GM21619 (cell line): Measurements from ENCODE around the gene ARPC5L.
"Not testable (repeated sequence)": the region's sequence is repeated elsewhere in the genome, so short reads cannot be mapped to it uniquely, and the experiment has no call there.

Experiments
- ATAC-seq: cut with Tn5 transposase; IDR thresholded peaks from one replicate; pipeline ENCODE4 v1.9.1; 2021; ENCODE audit not compliant: unreplicated experiment

ARPC5L gene

DNA sequence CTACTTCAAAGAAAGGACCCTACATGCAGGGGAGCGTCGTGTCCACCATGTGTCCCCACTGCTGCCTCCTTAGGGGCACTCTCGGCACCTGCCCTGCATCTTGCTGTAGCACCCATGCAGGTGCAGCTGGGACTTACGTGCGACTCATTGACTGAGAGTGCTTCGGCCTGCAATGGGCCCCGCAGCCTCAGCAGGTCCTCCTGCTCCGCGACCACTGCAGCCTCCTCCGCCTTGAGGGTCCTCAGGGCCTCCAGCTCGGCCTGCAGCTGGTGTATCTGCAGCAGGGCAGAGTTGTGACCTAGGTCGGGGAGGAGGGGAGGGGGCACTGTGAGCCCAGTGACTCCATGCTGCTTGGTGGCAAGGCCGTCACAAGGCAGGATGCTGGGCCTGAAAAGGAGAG, 27.1 kb downstream of the ARPC5L start:
- ATAC-seq = no peak

DNA sequence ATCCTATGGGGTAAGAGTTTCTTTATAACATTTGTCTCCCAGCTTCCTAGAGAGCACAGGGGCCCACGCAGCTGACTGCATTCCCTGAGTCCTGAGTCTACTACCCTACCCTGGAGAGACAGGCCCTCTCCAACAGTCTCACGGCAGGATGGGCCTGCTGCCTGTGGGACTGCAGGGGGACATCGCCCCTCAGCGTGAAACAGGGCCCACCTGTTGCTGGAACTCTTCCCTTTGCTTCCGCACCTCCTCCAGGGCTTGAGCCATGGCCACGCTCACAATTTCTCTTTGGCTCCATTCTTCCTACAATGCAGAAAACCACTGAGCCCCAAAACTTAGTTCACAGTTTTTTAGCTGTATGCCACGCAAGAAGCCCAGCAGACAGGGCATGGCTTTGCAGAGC, 28.2 kb downstream of the ARPC5L start:
- no peak for ATAC-seq

DNA sequence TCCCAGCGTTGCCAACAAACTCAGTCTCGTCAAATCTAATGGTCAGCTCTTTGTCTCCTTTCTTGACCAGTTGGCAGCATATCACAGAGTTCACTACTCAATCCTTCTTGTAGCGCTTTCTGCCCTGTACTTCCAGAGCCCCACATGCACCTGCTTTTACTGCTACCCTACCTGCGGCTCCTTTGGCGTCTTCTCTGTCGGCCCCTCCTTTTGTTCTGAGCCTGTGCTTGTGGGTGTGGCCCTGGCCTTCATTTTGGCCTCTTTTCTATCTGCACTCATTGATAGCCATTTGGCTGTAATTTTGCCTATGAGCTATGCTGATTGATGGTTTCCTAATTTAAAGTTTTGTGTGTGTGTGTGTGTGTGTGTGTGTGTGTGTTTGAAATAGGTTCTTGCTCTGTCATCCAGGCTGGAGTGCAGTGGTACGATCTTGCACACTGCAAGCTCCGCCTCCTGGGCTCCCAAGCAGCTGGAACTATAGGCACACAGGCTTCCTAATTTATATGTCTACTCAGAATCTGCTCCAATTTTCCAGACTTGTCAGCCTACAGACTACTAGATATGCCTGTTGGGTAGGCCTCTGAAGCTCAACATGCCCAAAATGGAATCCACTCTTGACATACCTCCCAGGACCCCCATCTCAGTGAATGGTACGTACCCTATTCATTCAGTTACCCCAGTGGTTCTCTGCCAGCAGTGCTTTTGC, 32.3 kb downstream of the ARPC5L start:
- ATAC-seq = no peak

DNA sequence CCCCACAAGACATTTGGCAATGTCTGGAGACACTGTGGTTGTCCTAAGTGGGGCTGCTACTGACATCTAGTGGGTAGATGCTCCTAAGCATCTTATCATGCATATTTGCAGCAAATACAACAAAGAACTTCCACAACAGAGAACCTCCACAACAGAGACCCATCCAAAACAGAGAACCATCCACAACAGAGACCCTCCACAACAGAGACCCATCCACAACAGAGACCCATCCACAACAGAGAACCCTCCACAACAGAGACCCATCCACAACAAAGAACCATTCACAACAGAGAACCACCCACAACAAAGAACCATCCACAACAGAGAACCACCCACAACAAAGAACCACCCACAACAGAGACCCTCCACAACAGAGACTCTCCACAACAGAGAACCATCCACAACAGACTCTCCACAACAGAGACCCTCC, 32.8 kb downstream of the ARPC5L start:
- no peak for ATAC-seq

DNA sequence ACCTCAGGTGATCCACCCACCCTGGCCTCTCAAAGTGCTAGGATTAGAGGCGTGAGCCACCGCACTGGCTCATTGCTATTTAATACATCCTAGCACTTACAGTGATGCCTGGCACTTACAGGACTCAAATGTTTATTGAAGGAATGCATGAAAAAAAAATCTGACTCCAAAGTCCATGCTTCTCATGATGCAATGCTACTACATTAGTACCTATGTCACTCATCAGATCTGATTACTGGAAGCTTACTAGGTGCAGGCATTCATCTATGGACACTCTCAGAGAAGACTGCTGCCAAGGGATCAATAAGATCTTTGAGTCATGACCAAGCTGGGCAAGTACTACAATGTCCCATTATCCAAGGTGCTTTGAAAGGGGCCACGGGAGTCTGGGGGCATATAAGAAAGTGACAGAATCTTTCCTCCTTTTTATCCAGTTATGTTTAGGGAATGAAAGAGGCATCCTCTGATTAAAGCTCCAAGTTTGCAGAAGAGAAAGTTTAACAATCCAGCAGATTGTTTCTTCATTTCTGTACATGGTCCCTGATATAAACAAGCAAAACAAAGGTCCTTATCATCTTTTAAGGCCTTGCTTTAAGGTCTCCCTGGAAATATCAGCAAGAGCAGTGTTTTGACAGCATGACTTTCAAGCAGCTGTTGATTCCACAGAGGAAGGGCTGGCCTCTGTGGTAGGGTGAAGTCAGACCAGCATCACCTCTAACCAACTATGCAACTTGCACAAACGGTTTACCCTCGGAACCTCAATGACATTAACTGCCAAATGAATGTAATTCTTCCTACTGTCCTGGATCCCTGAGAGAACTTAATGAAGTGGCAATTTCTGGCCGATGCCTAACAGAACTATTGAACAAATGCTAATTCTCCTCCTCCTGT, 35.9 kb downstream of the ARPC5L start:
- no peak for ATAC-seq

GRCh38 chr9:124899845-124900244, 37.9 kb downstream of the ARPC5L start:
- ATAC-seq = no peak

- ATAC-seq = no peak
Measured at GRCh38 chr9:124906966-124907365, 45.0 kb downstream of the ARPC5L start.

DNA sequence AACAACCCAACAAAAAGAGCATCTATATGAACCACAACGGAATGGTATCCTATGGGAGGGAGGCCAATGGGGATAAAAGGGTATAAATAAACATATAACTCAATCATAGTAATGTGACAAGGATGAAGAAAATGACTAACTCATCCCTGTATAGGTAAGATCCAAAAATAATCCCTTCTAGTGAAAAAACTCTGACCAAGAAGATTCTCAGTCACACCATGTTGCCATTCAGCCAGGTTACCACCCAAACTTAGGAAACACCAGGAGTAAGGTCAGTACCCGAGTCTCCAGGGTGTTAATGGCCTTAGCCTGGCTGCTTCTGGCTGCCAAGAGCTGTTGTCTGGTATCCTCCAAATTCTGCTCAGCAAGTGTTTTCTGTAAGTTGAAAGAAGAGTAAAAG, 46.2 kb downstream of the ARPC5L start:
- ATAC-seq = no peak

GRCh38 chr9:124911766-124912165, 49.8 kb downstream of the ARPC5L start:
- no peak for ATAC-seq

- no peak for ATAC-seq
Measured at GRCh38 chr9:124913378-124913777, 51.4 kb downstream of the ARPC5L start.

DNA sequence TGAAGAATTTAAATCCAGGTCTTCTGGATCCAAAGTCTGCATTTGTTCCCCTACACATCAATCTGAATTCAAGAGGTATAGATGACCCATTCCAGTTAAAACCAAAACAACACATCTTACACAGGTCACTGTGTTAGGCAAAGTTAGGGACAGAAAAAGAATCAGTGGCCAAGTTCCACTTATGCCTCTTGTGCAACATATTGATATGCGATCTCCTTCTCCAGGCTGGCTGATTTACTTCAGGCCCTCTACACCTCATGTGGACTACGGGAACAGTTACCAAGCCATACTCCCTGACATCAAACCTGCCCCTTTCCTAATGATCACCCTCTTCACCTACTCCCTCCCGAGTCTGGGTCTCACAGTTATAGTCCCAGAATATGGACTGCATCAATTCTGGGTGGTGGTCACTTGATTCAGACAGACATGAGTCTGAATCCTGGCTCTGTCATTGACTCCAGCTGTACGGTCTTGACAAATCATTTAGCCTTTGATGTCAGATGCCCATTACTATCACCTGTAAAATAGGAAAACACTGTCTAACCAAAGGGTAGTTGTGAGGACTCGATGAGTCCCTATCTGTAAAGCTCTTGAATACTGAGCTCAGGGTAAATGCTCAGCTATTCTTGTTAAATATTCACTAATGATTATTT, 52.9 kb downstream of the ARPC5L start:
- no peak for ATAC-seq

DNA sequence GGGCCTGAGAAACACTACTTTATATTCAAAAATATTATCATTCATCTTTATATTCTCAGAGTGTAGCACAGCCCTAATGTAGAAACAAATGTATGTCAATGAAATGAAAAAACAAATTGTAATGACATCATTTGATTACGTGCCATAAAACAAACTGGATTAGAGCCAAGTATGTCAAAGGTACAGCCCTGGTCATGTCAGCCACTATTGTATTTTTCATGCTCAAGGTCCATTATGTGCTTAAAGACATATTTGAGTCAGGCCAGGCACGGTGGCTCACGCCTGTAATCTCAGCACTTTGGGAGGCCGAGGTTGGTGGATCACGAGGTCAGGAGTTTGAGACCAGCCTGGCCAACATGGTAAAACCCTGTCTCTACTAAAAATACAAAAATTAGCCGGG, 58.5 kb downstream of the ARPC5L start:
- not testable (repeated sequence) for ATAC-seq
